HG03460 (cell line): ENCODE data around the gene C15orf62.
A peak's percentile ranks its signal among the peaks of the same experiment; 100 is the strongest.

Source experiments
- ATAC-seq: cut with Tn5 transposase; IDR thresholded peaks from one replicate; pipeline ENCODE4 v1.9.1; 2021; ENCODE audit not compliant: unreplicated experiment

The C15orf62 gene

GRCh38 chr15:40754883-40755811, 14.6 kb upstream of the C15orf62 start, which contains the start of gene RMDN3:
Gene RMDN3, minus strand, starts transcription at chr15:40755254. Its CDS starts 471 bp downstream, at chr15:40754783.
- peak; percentile 82 for ATAC-seq

GRCh38 chr15:40755812-40756208, 14.0 kb upstream of the C15orf62 start:
- ATAC-seq = no peak

DNA sequence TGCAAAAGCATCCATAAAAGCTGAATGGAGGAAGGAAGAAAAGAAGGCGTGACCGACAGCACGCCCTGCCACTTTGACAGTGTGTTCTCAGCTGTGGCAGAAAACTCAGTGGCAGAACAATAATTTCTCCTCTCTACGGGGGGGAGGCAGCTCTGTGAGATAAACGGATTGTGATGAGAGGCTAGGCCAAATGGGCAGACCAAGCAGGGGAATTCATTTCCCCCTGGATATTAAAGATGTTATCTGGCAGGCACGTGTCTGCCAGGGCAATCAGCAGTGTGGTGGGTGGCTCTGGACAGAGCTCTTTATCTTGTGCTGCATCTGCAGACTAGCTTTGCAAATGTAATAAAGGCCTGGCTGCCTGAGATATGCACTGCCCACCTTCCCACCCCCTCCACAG, 12.8 kb upstream of the C15orf62 start:
- ATAC-seq = no peak

GRCh38 chr15:40759961-40760360, 9.8 kb upstream of the C15orf62 start:
- no peak for ATAC-seq

- ATAC-seq = no peak
These were observed 6.6 kb upstream of the C15orf62 start for GRCh38 chr15:40762919-40763800.

- no peak for ATAC-seq
These were observed 5.8 kb upstream of the C15orf62 start, which contains the start of gene GCHFR for GRCh38 chr15:40763801-40764628. Gene GCHFR, plus strand, starts transcription at chr15:40764068. Its CDS starts 113 bp downstream, at chr15:40764181.

DNA sequence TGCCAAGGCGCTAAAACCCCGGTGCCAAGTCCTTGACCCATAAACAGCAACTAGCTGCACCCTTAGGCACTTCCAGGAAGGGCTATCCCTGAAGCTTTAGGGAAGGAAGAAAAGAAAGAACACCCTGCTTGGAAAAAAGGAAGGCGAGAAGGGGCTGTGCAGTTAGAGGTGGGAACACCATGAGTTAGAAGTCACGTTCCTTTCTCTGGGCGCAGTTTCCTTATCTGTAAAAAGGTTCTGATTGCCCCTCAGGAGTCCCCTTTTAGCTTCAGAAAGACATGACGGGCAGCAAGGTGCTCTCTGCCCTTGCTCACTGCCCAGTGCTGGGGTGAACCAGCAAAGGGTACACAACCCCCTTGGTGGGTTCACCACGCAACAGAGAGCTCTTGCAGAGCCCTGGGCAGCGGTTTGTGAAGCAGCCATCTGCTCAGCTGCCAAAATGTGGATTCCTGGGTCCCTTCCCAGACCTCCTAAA, 5.1 kb upstream of the C15orf62 start:
- no peak for ATAC-seq

DNA sequence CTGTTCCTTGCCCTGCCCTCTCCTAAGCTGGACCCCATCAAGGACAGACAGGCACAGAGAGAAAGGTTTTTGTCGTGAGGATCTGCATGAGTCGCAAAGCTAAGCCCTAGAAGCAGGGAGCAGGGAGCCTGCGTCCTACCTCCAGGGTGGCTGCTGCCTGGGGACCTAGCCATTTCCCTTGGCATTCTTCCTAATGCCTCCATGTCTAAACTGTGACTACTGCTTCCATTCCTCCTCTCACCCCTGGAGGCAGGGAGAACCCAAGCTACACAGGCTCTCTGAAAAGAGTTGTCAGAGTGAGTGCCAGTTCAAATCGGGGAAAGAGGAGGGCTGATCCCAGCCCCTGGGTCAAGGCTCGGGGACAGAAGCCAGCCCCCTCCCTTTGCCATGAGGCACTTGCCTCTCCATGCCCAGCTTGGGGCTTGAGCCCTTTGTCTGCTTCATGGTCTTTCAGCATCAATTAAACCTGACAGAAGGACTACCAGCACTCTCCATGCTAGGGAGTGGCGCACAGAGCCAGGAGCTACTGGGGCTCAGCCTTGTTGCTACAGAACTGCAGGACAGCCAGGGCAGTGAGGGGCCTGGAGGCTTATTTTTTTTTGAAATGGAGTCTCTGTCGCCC, 3.5 kb upstream of the C15orf62 start:
- no peak for ATAC-seq

DNA sequence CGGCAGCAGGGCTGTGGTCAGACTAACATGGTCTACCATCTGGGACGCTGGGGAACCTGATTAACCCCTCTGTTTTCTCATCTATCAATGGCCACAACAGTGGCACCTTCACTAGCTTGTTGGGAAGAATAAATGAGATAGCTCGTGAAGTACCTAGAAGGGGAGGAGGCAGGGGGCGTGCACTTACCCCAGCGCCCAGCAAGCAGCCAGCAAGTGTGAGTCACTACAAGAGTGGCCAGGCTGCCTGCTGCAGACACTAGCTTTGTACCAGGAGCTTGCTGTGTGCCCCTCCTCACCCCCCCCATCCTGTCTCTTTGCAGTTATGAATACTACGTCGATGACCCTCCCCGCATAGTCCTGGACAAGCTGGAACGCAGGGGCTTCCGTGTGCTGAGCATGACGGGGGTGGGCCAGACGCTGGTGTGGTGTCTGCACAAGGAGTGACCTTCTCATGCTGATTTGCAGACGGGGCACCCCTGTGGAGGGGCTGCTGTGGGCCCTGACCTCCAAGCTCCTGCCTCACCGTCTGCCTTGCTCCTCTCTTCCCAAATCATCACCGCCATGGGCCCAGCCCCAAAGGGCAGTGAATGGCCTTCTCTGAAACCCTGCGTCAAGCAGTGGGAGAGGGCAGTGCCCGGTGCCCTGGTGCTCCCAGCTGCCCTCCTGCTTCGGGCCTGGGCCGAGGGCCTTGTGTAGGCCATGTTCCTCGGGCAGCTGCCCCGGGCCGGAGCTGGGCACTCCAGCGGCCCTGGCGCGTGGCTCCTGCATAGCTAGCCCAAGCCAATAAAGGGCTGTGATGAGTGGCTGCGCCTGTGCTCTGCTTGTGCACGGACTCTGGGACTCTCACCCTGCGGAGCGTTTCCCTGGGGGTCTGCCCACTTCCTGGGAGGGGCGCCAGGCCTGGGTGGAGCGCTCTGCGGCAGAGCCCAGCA, 2.6 kb upstream of the C15orf62 start:
- ATAC-seq = no peak

DNA sequence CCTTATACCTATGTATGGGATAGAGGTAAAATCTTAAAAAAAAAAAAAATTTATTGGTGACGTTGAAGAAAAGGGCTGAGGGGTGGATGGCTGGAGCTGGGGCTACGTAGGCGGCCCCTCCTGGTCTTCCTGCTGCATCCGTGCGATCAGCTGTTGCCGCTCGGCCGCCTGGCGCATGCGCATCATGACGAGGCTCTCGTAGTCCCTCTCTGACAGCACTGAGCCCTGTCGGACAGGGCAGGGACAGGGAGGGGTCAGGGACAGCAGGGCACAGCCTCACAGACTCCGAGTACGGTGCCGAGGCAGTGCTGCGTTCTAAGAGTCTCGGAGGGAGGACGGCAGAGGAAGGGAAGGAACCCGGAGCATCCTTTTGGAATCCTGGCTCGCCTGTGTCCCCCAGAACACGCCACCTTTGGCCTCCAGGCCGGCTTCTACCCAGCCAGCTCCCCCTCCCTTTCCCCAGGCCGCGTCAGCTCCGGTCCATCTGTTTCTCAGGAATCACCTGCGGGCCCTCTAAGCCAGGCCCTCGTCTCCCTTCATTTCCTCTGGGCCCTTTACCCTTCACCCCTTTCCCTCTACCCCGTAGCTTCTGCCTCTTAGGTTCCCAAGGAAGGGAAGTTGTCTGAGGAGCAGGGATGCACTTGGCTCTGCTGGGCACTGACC, 1.8 kb upstream of the C15orf62 start:
- no peak for ATAC-seq

DNA sequence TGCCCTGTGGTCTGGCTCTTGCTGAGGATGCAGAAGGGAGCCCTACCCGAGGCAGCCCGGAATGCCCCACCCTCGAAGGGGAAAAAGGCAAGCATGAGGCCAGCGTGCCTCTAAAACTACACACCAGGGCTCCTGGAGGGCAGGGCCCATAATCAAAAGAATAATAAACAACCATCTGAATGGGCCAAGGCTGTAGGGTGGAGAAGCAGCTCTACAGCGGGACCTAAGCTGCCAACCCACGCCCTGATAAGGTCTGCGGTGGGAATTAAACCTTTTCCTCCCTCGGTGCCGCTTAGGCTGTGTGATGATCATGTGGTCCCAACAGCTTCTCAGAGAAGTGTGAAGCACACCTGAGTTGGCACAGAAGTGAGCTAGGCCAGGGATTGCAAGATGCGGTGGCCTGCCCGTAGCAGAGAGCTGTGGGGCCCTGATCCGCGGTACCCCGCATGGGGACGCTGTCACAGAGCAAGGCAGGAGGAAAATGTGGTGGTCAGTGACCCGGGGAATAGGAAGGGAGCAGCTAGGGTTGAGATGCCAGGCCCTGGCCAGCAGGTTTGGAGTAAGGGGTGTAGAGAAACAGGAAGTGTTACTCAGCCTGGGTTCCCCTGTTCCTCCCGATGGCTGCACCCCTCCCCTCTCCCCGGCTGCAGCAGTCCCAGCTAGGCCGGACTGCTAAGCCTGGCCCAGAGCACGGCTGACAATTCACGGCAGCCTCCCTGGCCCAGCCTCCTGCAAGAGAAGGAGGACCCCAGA, 1.1 kb upstream of the C15orf62 start:
- no peak for ATAC-seq

GRCh38 chr15:40770147-40770721, 454 bp downstream of the C15orf62 start:
- no peak for ATAC-seq

- ATAC-seq = no peak
These were observed 1.5 kb downstream of the C15orf62 start for GRCh38 chr15:40771242-40771641.

DNA sequence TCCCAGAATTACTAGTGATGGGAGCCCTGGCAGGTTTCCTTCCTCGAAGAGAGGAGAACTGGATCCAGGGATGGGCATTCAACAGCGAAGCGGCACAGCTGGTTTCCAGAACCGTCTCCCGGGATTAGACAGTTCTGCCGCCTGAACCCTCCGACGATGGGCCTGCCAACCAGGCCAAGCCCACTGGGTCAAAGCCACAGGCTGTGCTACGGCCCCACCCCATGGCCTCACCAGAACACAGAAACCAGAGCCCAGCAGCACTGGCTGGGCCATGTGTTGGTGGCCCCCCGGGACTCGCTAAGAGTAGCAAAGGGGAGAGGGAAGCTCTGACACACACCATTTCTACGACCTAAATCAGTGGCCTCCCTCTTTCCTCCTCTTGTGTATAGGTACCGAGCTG, 2.2 kb downstream of the C15orf62 start:
- no peak for ATAC-seq

DNA sequence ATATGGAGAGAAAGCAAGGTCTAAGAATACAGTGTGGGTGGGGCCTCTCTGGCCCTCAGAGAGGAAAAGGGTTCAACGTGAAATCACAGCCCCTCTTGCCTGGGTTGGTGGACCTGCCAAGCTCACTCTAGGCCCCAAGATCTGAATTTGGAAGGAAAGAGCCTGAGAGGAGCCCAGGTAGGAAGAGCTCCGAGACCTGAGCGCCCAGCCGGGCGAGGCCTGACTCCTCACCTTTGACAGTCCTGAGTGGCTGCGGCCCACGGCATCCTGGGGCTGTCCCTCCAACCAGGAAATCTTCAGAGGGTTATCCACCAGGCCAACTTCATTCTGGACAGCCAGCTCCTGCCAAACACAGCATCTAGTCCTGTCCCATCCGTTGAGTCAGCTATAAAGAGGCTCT, 3.7 kb downstream of the C15orf62 start:
- no peak for ATAC-seq

GRCh38 chr15:40773902-40774301, 4.1 kb downstream of the C15orf62 start:
- no peak for ATAC-seq

DNA sequence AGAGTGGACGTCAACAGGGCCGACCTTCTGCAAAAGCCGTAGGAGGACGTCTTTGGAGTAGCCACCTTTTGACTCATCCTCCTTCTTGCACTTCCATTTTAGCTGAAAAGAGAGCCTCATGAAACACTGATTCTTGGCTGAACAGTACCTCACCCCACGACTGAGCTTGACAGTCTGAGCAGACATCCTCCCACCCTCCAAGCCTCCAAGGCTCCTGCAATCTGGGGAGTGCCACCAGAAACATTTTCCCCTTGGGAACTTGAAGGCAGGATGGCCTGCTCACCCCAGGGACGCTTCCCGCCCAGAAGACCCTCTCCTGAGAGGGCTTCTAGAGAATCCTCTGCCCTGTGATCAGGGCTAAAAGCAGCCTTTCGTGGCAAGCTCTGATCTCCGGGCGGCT, 5.2 kb downstream of the C15orf62 start:
- no peak for ATAC-seq
